WI38 (cell line): ENCODE measurements around the gene FCHO1.

Source experiments
- H3K4me3 ChIP-seq: 2 replicates; pipeline ENCODE4 v1.5.1; 2011; ENCODE audit warnings: low read depth, mild to moderate bottlenecking, control low read depth, low read length
- TF ChIP-seq, protein P1 (sequence below): IDR thresholded peaks from 2 replicates; pipeline ENCODE4 v1.5.1; 2012; ENCODE audit warnings: low read depth, mild to moderate bottlenecking, control low read depth, low read length

Gene FCHO1

DNA sequence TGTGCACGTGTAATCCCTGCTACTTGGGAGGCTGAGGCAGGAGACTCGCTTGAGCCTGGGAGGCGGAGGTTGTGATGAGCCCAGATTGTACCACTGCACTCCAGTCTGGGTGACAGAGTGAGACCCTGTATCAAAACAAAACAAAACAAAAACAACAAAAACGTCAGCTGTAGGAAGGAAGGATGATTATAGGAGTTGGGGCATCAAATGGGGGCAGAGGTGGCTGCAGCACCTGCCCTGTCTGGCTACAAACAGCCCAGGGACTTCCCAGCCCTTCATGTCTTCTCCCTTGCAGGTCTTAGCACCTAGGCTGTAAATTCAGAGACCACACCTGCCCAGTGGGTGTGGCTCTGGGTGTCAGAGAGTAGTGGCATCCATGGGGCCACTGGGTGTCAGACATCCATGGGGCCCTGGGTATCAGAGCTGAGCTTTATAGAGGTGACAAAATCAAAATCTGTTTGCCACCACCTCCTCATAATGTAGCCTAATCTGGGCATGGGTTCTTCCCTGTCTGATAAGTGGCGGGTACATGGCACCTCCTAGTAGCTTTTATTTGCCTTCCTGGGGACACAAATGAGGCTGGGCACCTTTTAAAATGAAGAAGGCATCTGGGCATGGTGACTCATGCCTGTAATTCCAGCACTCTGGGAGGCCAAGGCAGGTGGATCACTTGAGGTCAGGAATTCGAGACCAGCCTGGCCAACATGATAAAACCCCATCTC lies 38.9 kb downstream of the FCHO1 start:
- TF ChIP-seq, protein P1, sequence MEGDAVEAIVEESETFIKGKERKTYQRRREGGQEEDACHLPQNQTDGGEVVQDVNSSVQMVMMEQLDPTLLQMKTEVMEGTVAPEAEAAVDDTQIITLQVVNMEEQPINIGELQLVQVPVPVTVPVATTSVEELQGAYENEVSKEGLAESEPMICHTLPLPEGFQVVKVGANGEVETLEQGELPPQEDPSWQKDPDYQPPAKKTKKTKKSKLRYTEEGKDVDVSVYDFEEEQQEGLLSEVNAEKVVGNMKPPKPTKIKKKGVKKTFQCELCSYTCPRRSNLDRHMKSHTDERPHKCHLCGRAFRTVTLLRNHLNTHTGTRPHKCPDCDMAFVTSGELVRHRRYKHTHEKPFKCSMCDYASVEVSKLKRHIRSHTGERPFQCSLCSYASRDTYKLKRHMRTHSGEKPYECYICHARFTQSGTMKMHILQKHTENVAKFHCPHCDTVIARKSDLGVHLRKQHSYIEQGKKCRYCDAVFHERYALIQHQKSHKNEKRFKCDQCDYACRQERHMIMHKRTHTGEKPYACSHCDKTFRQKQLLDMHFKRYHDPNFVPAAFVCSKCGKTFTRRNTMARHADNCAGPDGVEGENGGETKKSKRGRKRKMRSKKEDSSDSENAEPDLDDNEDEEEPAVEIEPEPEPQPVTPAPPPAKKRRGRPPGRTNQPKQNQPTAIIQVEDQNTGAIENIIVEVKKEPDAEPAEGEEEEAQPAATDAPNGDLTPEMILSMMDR = no peak
- no peak overlapping the region for H3K4me3 ChIP-seq

DNA sequence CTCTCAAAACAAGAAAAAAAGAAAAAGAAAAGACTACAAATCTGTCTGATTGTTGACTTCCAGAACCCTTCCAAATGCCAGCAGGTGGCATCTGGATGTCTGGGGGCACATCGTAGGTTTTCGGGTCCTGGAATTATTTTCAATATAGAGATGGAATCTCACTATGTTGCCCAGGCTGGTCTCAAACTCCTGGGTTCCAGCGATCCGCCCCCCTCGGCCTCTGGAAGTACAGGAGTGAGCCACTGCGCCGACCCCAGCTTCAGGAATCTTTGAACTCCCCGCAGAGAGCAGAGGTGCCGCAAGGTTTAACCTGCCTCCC lies 43.1 kb downstream of the FCHO1 start:
- TF ChIP-seq, protein P1 = no peak
- H3K4me3 ChIP-seq = no peak overlapping the region

DNA sequence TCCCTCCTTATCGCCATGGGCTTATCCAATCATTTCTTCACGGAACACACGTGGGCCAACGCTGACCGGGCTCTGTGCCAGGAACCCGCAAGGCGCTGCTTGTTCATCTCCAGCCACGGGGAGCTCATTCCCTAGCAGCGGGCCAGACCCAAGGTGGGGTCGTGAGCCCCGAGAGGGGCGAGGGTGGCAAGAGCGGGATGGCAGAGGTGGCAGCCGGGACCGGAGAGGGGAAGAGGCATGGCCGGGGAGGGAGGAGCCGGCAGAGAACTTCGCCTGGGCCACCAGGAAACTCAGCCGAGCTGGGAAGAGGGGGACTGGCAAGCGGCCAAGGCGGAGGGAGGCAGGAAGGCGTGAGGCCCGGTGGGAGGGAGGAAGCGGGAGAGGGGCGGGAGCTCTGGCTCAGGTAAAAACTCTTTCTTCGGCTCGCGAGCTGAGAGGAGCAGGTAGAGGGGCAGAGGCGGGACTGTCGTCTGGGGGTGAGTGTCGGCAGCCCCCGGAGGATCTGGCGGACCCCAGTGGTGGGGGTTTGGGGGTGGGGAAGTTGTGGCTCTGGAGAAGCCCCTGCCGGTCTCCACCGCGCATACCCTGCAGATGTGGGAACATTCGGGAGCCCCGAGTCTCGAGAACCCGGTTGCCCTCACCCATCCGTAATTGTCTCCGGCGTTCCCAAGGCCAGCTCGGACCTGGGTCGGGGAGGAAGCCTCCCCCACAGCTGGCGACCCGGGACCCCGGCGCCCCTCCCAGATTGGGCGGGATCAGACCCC lies 43.6 kb downstream of the FCHO1 start, which contains the start of gene B3GNT3:
TSS of gene B3GNT3 (plus strand) at position 408 of the 764 bp plus-strand sequence. CDS start 12,670 bp downstream, outside the sequence.
- TF ChIP-seq, protein P1 = no peak
- H3K4me3 ChIP-seq = no peak within 1 kb of the TSS

DNA sequence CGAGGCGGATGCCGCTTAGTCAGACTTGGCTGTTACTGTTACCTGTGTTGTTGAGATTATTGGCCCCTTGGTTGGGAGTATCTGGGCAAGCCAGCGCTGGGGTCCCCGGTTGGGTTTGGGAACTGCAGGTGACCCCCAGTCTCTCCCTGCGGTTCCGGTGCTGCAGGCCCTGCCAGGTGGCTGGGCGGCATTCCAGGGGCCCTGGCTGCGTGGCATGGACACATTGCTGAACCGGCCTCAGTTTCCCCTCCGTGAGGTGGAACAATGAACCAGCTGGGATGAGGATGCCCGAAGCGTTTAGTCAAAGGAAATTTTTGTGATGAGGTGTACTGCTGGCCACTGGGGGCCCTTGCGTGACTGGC lies 44.2 kb downstream of the FCHO1 start:
- TF ChIP-seq, protein P1 = no peak
- no peak overlapping the region for H3K4me3 ChIP-seq

DNA sequence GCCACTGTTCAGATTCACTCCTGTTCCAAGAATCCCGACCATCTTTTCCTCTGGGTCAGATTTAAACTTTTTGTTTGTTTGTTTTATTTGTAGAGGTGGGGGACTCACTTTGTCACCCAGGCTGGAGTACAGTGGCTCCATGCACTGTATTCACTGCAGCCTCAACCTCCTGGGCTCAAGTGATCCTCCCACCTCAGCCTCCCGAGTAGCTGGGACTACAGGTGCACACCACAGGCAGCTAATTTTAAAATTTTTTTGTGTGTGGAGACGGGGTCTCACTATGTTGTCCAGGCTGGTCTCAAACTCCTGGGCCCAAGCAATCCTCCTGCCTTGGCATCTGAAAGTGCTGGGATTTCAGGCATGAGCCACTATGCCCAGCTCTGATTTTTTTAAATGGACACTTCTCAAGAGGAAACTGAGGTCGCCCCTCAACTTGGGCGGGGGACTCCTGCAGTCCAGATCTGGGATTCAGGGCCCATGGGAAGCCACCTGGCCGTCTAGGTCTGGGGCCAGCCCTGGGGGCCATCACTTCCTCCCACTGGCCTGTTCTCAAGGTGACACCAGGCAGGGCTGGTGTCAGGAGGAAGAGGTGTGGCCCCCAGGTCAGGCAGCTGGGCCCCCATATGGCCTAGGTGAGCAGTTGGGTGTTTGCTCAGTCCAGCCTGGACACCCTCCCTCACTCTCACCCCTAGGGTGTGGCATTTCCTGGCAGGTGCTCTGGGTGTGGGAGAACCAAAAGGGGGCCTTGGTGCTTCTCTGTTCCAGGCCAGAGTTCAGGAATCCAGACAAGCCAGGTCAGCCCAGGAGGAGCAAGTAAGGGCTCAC lies 44.9 kb downstream of the FCHO1 start:
- no peak overlapping the region for H3K4me3 ChIP-seq
- TF ChIP-seq, protein P1 = no peak

DNA sequence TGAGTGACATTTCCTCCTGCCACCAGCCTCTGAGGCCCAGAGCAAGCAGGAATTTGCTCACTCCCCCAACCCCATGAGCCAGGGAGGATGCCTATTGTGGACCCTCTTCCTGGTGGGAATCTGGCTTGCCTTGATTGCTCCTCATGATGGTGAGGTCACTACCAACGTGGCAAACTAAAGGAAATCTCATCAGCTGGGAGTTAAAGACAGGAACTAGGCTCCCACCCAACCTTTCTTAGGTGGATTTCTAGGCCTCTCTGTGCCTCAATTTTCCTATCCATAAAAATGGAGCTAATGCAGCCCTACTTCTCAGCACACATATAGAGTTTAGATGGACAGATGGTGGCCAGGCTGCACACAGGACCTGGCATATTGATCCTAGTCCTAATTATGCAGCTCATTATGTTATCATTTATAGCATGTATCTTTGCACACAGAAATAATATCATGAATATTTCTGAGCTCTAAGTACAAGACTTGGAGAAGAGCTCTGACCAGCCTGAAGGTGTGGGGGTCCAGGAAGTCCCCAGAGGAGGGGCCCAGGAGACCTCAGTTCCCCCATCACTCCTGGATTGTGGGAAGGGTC lies 45.7 kb downstream of the FCHO1 start:
- H3K4me3 ChIP-seq = no peak overlapping the region
- TF ChIP-seq, protein P1 = no peak
